SK-N-MC (cell line): Measurements from ENCODE around the gene CNOT10.

Experiments
- EZH2 ChIP-seq: fragments of 200-600 bp; sonication (generic); IDR thresholded peaks from one replicate; pipeline ENCODE4 v1.6.1; 2017; ENCODE audit warnings: antibody characterized with exemption
- FOXP2 ChIP-seq: optimal IDR thresholded peaks from 2 replicates; pipeline ENCODE3; 2011; ENCODE audit warnings: mild to moderate bottlenecking, moderate library complexity; ENCODE audit not compliant: insufficient read depth; ENCODE audit errors: extremely low read length, control extremely low read depth
- POLR2AphosphoS5 ChIP-seq: IDR thresholded peaks from 2 replicates; pipeline ENCODE4 v1.6.1; 2012; ENCODE audit warnings: mild to moderate bottlenecking, low read depth, low read length, borderline replicate concordance

- TF ChIP-seq POLR2AphosphoS5 (no peak), EZH2 (no peak), FOXP2 (no peak)
Observed at GRCh38 chr3:32685543-32686185, 676 bp downstream of the CNOT10 start.
